GM18507 (cell line): ENCODE data around the gene B3GNT9.
A peak's percentile ranks its signal among the peaks of the same experiment; 100 is the strongest.

ENCODE experiments used
- DNase-seq: peaks from one replicate; pipeline ENCODE4 v3.0.0; 2011; ENCODE audit warnings: low read depth; ENCODE audit not compliant: insufficient read length; ENCODE audit errors: extremely low spot score
- FAIRE-seq: peaks from 2 replicates; lab custom pipeline; 2011; peaks lifted over from hg19 to GRCh38; lab: Jason Lieb, UNC

Gene B3GNT9

GRCh38 chr16:67170168-67170948 is 19.6 kb upstream of the B3GNT9 start, which contains the start of gene NOL3:
NOL3 (plus strand) TSS chr16:67170538.
- peak; percentile 26 for FAIRE-seq
- DNase-seq, result no peak

- DNase-seq (no peak), FAIRE-seq (no peak)
Observed at GRCh38 chr16:67169642-67170167, 18.9 kb upstream of the B3GNT9 start.

DNA sequence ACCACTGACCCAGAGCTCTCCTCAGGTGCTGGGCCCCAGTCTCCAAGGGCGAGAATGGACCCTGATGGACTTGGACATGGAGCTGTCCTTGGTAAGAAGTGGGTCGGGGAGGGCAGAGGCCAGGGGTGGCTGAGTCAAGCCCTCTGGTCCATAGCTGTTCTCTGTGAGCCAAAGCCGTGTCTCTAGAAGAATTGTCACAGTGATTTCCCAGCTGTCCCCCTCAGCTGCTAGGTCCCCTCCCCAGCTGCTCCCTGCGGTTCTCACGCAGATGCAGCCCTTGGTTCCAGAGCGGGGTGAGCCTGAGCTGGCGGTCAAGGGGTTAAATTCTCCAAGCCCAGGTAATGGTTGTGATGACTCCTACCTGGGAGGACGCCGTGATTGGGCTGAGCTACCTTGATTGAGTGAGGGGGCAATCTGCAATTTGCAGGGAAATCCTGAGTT is 18.2 kb upstream of the B3GNT9 start:
- DNase-seq (no peak), FAIRE-seq (no peak)

DNA sequence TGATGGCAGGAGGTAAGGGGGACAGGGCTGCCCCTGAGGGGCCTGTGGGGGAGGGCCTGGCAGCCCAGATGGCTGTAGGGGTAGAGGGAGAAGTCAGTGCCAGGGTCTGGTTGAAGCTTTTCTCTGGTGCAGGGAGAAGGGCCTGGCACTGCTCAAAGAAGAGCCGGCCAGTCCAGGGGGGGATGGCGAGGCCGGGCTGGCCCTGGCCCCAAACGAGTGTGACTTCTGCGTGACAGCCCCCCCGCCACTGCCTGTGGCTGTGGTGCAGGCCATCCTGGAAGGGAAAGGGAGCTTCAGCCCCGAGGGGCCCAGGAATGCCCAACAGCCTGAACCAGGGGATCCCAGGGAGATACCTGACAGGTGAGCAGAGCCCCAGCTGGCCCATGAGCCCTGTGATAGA is 16.8 kb upstream of the B3GNT9 start:
- no peak for FAIRE-seq
- no peak for DNase-seq

DNA sequence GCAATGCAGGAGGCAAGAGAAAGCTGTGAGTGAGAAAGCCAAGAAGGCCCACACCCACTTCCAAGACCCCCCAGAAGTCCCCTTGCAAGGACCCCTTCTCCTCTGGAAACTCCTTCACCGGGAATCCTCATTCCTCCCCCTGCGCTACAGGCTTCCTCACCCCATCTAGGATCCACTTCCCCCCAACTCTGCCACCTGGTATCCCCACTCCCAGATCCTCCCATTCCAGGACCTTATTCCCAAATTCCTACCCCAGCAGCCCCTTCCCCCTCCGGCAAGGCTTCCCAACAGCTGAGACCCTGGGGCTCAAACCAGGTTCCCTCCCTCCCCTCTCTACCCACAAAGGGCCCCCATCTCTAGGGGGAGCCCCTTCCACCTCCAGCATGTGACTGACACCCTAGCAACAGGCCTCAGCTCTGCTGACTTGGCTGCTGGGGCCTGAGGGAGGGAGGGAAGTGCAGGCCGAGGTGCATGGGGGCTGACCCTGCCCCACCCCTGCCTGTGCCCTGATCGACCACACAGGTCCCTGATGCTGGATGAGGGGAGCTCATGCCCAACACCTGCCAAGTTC is 15.9 kb upstream of the B3GNT9 start:
- DNase-seq, result no peak
- no peak for FAIRE-seq

DNA sequence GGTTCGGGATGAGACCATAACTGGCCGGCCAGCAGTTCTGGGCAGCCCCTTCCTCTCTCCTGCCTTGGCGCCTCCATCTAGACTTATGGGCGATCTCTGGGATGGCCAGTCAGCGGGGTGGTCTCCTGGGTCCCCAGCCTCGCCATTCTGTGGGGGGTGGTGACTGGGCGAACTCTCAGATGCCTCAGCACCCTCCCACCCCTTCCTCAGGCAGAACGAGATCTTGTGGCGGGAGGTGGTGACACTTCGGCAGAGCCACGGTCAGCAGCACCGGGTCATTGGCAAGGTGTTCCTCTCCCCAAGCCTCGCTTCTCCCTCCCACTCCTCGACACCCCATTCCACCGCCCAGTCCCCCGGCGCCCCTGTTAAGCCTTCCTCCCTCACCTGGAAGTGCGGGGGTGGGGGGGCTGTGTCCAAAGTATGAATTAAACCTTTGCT is 15.3 kb upstream of the B3GNT9 start:
- FAIRE-seq, result no peak
- no peak for DNase-seq

DNA sequence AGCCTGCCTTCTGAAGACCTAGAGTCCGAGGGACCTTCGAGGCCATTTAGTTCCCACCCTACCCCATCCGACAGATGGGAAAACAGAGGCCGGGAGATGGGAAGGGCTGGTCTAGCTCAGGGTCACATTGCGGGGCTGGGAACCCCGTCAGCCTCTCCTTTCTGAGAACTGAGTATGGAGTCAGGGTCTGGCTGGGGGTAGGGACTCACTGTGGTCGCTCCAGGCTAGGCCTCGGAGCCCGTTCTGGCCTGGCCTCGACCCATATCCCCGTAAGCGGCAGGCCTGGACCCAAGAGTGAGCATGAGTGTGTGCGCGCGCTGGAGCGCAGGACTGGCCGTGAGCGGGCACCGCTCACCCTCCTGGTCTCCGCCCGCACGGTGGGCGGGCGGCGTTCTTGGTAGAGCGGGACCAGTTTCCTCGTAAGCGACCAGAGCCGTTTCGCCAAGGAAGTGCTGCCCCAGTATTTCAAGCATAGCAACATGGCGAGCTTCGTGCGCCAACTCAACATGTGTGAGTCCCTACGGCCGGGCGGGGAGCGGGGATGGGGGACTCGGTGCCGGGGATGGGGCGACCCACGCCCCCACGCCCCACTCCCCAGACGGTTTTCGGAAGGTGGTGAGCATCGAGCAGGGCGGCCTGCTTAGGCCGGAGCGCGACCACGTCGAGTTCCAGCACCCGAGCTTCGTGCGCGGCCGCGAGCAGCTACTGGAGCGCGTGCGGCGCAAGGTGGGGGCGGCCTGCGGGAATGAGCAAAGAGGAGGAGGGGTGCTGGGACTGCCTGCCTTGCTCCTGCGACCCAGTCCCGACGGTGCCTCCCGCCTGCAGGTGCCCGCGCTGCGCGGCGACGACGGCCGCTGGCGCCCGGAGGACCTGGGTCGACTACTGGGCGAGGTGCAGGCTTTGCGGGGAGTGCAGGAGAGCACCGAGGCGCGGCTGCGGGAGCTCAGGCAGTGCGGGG is 14.6 kb upstream of the B3GNT9 start:
- no peak for DNase-seq
- FAIRE-seq, result no peak

- FAIRE-seq (no peak), DNase-seq (no peak)
Observed at GRCh38 chr16:67164599-67165061, 13.8 kb upstream of the B3GNT9 start, which contains the start of gene HSF4. HSF4 (plus strand) TSS chr16:67164745; CDS start chr16:67164812, 67 bp downstream.

GRCh38 chr16:67163999-67164558 is 13.3 kb upstream of the B3GNT9 start:
- no peak for FAIRE-seq
- no peak for DNase-seq

DNA sequence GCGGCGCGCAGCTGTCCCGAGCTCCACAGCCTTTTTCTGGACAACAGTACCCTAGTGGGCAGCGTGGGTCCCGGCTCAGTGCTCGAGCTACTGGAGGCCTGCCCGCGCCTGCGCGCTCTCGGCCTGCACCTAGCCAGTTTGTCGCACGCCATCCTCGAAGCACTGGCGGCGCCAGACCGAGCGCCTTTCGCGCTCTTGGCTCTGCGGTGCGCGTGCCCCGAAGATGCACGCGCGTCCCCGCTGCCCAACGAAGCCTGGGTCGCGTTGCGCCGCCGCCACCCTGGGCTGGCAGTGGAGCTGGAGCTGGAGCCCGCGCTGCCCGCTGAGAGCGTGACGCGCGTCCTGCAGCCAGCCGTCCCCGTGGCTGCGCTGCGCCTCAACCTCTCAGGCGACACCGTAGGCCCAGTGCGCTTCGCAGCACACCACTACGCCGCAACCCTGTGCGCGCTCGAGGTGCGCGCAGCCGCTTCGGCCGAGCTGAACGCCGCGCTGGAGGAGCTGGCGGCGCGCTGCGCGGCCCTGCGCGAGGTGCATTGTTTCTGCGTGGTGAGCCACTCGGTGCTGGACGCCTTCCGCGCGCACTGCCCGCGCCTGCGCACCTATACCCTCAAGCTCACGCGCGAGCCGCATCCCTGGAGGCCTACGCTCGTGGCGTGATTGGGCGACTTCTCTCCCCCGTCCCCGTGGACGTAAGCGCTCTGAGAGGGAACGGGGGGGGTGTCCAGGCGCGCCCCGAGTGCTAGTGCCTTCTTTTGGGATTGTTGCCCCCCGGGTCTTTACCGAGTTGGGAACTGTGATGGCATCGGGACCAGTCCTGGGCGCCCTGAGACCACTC is 12.6 kb upstream of the B3GNT9 start:
- FAIRE-seq (no peak), DNase-seq (no peak)

DNA sequence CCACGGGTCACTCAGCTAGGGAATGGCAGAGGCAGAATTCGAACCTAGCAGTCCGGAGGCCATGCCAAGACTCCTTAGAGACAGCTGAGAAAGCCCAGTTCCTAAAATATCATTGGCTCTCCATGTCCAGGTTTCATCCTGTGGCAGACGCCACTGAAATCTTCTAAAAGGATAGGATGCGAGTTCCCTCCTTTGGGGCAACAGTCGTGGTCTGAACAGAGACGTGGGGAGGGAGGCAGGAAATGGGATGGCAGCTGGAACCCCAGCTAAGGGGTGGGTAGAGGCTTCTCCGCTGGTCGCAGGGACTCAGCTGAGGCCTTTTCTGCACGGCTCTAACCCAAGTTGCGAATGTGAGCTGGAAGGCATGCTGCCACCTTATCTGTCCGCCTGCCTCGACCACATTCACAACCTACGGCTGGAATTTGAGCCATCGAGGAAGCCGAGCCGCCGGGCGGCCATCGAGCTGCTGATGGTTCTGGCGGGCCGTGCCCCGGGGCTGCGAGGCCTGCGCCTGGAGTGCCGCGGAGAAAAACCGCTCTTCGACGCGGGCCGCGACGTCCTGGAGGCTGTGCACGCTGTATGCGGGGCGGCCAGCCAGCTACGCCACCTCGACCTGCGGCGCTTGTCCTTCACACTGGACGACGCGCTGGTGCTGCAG is 11.8 kb upstream of the B3GNT9 start:
- DNase-seq (no peak), FAIRE-seq (no peak)

DNA sequence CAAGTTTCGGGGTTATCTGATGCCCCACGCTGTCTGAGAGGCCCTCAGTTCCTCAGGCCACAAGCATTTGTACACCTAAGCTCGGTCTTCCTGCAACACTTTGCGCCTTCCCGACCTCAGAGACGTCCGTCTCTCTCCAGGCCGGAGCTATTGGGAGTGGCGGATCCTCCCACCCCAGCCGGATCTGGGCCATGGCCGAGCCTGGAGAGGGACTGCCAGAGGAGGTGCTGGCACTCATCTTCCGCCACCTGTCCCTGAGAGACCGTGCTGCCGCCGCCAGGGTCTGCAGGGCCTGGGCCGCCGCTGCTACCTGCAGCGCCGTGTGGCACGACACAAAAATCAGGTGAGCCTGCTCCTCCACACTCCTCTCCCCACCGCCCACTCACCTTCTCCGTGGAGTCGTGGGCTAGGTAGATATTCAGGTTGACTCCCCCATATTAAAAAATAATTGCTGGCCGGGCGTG is 10.8 kb upstream of the B3GNT9 start:
- FAIRE-seq, result no peak
- no peak for DNase-seq

GRCh38 chr16:67158637-67159600 is 8.1 kb upstream of the B3GNT9 start:
- DNase-seq (peak; percentile 56), FAIRE-seq (peak; percentile 95)

DNA sequence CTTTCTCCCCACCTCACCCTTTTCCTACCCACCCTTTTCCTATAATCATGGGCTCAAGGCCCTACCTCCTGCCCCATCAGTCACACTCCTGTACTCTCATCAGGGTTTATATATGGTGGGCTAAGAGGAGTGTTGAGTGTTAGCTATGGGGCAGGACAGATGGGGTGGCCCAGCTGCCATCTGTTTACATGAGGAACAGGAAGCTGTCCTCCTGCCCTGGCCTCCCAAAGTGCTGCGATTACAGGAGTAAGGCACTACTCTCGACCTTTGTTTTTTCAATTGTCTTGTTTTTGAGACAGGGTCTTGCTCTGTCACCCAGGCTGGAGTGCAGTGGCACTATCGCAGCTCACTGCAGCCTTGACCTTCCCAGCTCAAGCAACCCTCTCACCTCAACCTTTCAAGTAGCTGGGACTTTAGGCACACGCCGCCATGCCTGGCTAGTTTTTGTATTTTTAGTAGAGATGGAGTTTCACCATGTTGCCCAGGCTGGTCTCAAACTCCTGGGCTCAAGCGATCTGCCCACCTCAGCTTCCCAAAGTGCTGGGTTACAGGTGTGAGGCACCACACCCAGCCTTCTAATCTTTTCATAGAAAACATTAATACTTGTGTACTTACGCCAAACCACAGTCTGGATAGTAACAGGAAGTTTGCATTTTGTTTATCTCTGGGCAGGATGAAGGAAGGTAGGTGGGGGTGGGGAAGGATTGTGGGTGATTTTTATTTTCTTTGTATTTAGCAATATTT is 7.3 kb upstream of the B3GNT9 start:
- DNase-seq, result no peak
- FAIRE-seq, result peak; percentile 12

- FAIRE-seq (no peak), DNase-seq (no peak)
Observed at GRCh38 chr16:67157106-67157748, 6.4 kb upstream of the B3GNT9 start.
